HG03066 (cell line): ENCODE results near the gene DRAXIN.

Experiments used
- ATAC-seq: cut with Tn5 transposase; IDR thresholded peaks from one replicate; pipeline ENCODE4 v1.9.1; 2021; ENCODE audit warnings: low read depth; ENCODE audit not compliant: unreplicated experiment

The DRAXIN gene

GRCh38 chr1:11705596-11705995 is 14.1 kb downstream of the DRAXIN start:
- no peak for ATAC-seq

GRCh38 chr1:11706292-11706691 is 14.8 kb downstream of the DRAXIN start:
- ATAC-seq, result no peak

DNA sequence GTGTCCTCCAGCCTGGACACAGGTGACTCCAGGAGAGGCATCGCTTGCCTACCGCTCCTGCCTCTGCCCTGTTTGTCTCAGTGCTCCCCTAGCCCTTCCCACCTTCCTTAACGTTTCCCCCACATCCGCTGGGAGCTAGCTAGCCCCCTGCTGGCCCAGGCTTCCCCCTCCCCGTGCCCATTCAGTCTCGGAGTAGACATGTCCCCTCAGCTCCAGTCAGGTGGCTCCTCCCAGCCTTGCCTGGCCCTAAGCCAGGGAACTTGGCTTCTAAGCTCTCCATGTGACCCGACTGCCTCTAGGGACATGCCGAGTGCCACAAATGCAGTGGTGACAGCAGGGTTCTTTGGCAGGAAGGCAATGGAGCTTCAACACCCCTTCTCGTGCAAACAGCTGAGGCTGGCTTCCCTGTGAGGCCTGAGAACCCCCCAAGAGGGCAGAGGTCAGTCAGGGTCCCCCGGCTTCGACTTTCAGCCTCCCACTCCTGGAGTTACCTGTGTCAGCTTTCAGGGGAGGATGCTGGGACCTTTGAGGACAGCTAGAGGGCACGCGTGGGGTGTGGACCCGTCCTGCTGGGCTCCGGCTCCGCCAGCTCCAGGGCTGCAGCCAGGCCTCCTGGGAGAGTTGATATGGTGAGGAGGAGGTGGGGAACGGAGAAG is 16.2 kb downstream of the DRAXIN start:
- ATAC-seq, result no peak

- no peak for ATAC-seq
Measured at GRCh38 chr1:11708554-11709350, 17.2 kb downstream of the DRAXIN start.

DNA sequence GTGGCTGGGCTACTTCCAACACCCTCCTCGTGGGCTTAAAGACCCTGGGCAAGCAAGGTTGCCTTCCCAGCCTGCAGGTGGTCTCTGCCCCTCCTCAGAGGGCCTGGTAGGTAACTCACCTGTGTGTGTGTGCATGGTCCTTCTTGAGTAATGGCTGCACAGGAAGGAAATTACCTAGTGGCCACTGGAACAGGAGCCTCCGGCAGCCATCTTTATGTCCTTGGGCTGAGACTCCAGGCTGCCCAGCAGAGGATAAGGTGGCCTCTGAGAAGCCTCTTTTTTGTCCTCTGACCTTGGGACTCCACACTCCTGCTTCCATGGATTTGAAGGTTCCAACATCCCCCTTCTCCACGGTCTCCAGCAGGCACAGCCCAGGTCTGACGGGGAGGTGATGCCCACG is 20.0 kb downstream of the DRAXIN start:
- ATAC-seq, result no peak

DNA sequence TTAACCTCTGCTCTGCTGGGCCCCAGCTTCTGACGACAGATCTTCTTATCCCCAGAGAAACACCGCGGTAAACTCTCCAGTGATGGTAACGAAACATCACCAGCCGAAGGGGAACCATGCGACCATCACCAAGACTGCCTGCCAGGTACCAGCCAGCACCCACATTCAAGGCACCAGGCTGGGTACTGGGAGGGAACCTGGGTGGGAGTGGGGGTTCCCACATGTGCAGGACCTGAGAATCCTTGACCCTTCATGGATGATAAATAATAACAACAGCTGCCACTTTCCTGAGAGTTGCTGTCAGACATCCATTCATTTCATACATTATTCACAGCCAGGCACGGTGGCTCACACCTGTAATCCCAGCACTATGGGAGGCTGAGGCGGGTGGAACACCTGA is 20.8 kb downstream of the DRAXIN start:
- no peak for ATAC-seq

DNA sequence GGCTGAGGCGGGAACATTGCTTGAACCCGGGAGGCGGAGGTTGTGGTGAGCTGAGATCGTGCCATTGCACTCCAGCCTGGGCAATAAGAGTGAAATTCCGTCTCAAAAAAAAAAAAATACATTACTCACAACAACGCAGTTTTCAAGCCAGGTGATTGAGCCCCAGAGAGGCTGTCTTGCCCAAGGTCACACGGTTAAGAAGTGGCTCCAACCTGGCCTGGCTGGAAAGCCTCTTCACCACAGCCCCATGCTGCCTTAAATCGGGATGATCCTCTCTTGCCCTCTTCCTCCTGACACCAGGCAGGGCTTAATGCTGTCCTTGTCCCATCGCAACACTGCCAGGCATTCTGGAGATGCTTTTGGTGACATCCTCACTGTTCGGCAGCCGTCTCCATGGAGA is 21.6 kb downstream of the DRAXIN start:
- no peak for ATAC-seq

DNA sequence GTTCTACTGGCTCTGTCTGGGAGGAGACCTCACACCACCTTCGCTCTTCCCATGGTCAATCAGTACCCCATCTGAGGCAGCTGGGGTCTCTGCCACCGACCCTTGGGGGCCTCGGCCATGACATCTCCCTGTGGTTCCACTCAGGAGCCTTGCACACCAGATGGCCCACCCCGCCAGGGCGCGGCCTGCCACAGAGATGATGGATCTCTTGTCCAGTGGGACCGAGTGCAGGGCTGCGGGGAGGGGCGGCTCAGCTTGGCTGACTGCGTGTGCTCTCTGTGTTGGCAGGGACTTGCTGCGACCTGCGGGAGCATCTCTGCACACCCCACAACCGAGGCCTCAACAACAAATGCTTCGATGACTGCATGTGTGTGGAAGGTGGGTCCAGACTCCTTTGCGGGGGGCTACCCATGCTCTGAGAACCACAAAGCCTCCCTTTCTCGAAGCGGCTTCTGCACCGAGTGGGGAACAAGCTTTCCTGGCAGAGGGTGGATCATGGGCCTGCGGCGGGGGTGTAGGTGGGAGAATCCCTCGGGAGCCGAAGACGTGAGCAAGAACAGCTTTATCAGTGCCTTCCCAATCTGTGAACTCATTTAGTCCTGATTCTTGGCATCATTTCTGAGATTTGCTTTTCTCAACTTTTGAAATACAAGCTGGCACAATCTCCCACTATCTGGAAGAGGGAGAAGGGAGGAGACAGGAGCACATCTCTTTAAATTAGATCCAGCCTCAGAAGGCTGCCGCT is 23.5 kb downstream of the DRAXIN start:
- ATAC-seq, result no peak

- no peak for ATAC-seq
Measured at GRCh38 chr1:11719313-11720032, 28.0 kb downstream of the DRAXIN start.

- no peak for ATAC-seq
Measured at GRCh38 chr1:11720033-11720376, 28.5 kb downstream of the DRAXIN start.

DNA sequence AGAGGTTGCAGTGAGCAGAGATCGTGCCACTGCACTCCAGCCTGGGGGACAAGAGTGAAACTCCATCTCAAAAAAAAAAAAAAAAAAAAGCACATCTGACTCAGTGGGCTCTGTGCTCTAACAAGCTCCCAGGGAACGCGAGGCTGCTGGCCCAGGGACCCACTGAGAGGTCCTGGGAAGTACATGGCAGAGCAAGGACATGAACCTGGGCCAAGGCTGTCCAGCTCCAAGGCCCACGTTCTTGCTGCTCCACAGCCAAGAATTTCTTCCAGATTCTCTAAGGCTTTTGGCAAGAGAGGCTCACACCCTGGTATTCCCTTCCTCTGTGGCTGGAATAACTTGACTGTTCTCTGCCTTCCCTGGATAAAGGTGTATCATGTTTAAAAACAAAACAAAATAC is 29.0 kb downstream of the DRAXIN start:
- ATAC-seq, result no peak

- ATAC-seq, result no peak
Measured at GRCh38 chr1:11721311-11721710, 29.8 kb downstream of the DRAXIN start.

DNA sequence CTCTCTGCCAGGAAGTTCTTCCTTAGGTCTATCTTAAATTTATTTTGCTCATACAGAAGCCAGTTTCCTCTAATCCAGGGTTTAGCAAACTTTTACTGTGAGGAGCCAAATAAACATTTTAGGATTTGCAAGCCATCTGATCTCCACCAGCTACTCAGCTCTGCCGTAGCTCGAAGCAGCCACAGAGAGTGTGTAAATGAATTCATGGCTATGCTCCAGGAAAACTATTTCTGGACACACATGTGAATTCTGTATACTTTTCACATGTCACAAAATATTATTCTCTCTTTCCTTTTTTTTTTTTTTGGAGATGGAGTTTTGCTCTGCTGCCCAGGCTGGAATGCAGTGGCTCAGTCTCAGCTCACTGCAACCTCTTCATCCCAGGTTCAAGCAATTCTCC is 31.0 kb downstream of the DRAXIN start:
- ATAC-seq, result no peak

- no peak for ATAC-seq
Measured at GRCh38 chr1:11725616-11726015, 34.1 kb downstream of the DRAXIN start.

- ATAC-seq, result no peak
Measured at GRCh38 chr1:11727119-11727518, 35.6 kb downstream of the DRAXIN start.

DNA sequence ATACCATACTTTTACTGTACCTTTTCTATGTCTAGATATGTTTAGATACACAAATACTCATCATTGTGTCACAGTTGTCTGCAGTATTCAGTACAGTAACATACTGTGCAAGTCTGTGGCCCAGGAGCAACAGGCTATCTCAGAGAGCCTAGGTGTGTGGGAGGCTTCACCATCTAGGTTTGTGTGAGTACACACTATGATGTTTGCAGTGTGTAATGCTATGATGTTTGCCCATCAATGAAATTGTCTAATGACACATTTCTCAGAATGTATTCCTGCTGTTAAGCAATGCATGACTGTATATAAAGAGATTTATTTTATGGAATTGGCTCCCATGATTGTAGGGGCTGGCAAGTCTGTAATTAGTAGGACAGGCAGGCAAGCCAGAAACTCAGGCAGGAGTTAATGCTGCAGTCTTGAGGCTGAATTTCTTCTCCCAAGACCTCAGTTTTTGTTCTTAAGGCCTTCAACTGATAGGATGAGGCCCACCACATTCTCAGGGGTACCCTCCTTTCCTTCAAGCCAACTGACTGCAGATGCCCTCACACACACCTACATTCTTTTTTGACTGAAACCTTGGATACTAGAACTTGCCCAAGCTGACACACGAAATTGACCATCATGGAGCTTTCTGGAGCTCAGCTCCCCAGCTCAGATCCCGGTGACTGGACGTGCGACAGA is 36.8 kb downstream of the DRAXIN start:
- no peak for ATAC-seq

GRCh38 chr1:11729155-11729497 is 37.6 kb downstream of the DRAXIN start:
- no peak for ATAC-seq

GRCh38 chr1:11729498-11730428 is 38.3 kb downstream of the DRAXIN start:
- no peak for ATAC-seq

DNA sequence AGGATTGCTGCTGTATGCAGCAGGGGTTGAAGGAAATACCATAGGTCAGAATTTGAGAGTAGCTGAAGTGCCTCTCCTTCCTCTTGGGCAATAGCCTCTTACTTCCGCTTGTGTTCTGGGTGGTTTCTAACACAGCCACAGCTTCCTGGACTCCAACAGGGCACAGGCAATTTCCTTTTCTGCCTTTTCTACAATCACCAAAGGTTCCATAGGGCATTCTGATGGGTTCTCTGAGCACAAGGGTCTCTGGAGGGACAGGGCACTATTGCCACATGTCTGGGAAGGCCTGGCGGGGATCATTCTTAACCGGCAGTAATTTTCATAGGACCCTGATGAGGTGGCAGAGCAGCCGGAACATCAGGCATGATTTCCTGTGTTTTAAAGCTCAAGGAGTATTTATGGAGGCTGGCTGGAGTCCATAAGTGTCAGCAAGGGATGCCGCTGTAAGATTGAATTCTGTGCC is 39.0 kb downstream of the DRAXIN start:
- no peak for ATAC-seq
